H1 (cell line): Measurements from ENCODE around the gene DCHS1. TPM values are rescaled to one million over a fixed set of nuclear protein-coding genes. Genes with fewer than 3 reads are reported as not detected.

Experiments used
- CTCF ChIA-PET: fragments of 300-600 bp; sonication (Branson Sonifier 250); formaldehyde crosslinking; loops from one replicate; lab custom pipeline; 2021; ENCODE audit not compliant: partially characterized antibody; lab: Charles Lee
- POLR2A ChIA-PET: fragments of 300-600 bp; sonication (Branson Sonifier 250); formaldehyde crosslinking; loops from one replicate; lab custom pipeline; 2021; ENCODE audit warnings: inconsistent platforms; ENCODE audit not compliant: partially characterized antibody; lab: Charles Lee
- DNase-seq, 2 experiments: peaks; one replicate each; pipeline versions ENCODE4 v3.0.0 to v3.0.0-alpha.2; 2010 to 2022; ENCODE audit warnings: low spot score in 2 of 2, low read depth in 1 of 2, mixed read lengths in 1 of 2
- FAIRE-seq: peaks from 2 replicates; lab custom pipeline; 2011; peaks lifted over from hg19 to GRCh38; lab: Jason Lieb, UNC
- H2AFZ ChIP-seq: 2 replicates; pipeline ENCODE4 v1.8.1; 2012; ENCODE audit warnings: low read length, inconsistent platforms
- H2AK5ac ChIP-seq: 2 replicates; pipeline ENCODE4 v1.6.1; 2013; ENCODE audit warnings: low read depth, low read length
- H2BK120ac ChIP-seq: replicated peaks from 2 replicates; pipeline ENCODE3; 2013; ENCODE audit warnings: low read depth, low read length, inconsistent platforms
- H2BK12ac ChIP-seq: 2 replicates; pipeline ENCODE4 v1.6.1; 2013; ENCODE audit warnings: low read depth, low read length
- H2BK15ac ChIP-seq: 2 replicates; pipeline ENCODE4 v1.6.1; 2013; ENCODE audit warnings: low read length
- H2BK20ac ChIP-seq: 2 replicates; pipeline ENCODE4 v1.6.1; 2013; ENCODE audit warnings: low read length
- H2BK5ac ChIP-seq: 2 replicates; pipeline ENCODE4 v1.6.1; 2013; ENCODE audit warnings: low read depth, low read length
- H3K14ac ChIP-seq: 2 replicates; pipeline ENCODE4 v1.6.1; 2013; ENCODE audit warnings: inconsistent platforms; ENCODE audit not compliant: insufficient read length
- H3K18ac ChIP-seq: 2 replicates; pipeline ENCODE4 v1.6.1; 2013; ENCODE audit warnings: low read length; ENCODE audit errors: extremely low read depth
- H3K23ac ChIP-seq: 2 replicates; pipeline ENCODE4 v1.6.1; 2013; ENCODE audit warnings: inconsistent platforms; ENCODE audit not compliant: insufficient read length
- H3K23me2 ChIP-seq: 2 replicates; pipeline ENCODE4 v1.6.1; 2013; ENCODE audit warnings: low read depth, low read length
- H3K27ac ChIP-seq: 2 replicates; pipeline ENCODE4 v1.6.1; 2011; ENCODE audit warnings: low read depth, low read length, inconsistent platforms
- H3K27me3 ChIP-seq, 4 experiments: replicated peaks in 1 of 4; 1 replicate in 1 of 4; 2 replicates in 3 of 4; pipeline versions ENCODE4 v1.6.1 to v1.8.1; 2011 to 2013; ENCODE audit warnings: low read length in 3 of 4, mild to moderate bottlenecking in 3 of 4, inconsistent platforms in 2 of 4, mixed read lengths in 2 of 4, moderate library complexity in 1 of 4; ENCODE audit not compliant: control insufficient read depth in 3 of 4, insufficient read depth in 3 of 4; ENCODE audit errors: extremely low read depth in 1 of 4
- H3K36me3 ChIP-seq, 4 experiments: 2 replicates each; pipeline versions ENCODE4 v1.6.1 to v1.8.1; 2011 to 2013; ENCODE audit warnings: mild to moderate bottlenecking in 4 of 4, low read length in 3 of 4, moderate library complexity in 2 of 4, control low read depth in 1 of 4, inconsistent platforms in 1 of 4; ENCODE audit not compliant: insufficient read depth in 4 of 4, control insufficient read depth in 2 of 4
- H3K4ac ChIP-seq: replicated peaks from 2 replicates; pipeline ENCODE3; 2013; ENCODE audit warnings: low read length, low read depth, mixed read lengths, inconsistent platforms; ENCODE audit not compliant: insufficient read length
- H3K4me1 ChIP-seq, 4 experiments: replicated peaks in 1 of 4; 1 replicate in 1 of 4; 2 replicates in 3 of 4; pipeline versions ENCODE4 v1.6.1 to v1.8.1; 2011 to 2013; ENCODE audit warnings: low read length in 3 of 4, inconsistent platforms in 2 of 4, mixed read lengths in 1 of 4; ENCODE audit not compliant: insufficient read depth in 4 of 4, control insufficient read depth in 3 of 4
- H3K4me2 ChIP-seq, 2 experiments: 2 replicates each; pipeline versions ENCODE4 v1.6.1 to v1.8.1; 2011 to 2013; ENCODE audit warnings: low read depth in 2 of 2, low read length in 2 of 2, control low read depth in 1 of 2, inconsistent platforms in 1 of 2, mild to moderate bottlenecking in 1 of 2; ENCODE audit not compliant: insufficient read depth in 1 of 2
- H3K4me3 ChIP-seq, 4 experiments: fragments of 200-600, 300-600 bp in 1 of 4; sonication (generic), shearing (Covaris generic), sonication (Bioruptor Twin) in 1 of 4; 2 replicates each; pipeline versions ENCODE4 v1.5.1 to v1.8.1; 2011 to 2016; ENCODE audit warnings: low read length in 4 of 4, low read depth in 3 of 4, control low read depth in 2 of 4, inconsistent platforms in 2 of 4, mild to moderate bottlenecking in 2 of 4, mixed read lengths in 1 of 4, moderate library complexity in 1 of 4; ENCODE audit not compliant: insufficient read depth in 2 of 4; ENCODE audit errors: extremely low read depth in 1 of 4
- H3K56ac ChIP-seq: replicated peaks from 2 replicates; pipeline ENCODE3; 2013; ENCODE audit warnings: low read depth, mild to moderate bottlenecking, mixed read lengths, low read length, inconsistent platforms; ENCODE audit not compliant: insufficient read length
- H3K79me1 ChIP-seq: 2 replicates; pipeline ENCODE4 v1.6.1; 2013; ENCODE audit warnings: low read depth, low read length, control low read depth
- H3K79me2 ChIP-seq, 2 experiments: 2 replicates each; pipeline versions ENCODE4 v1.6.1 to v1.8.1; 2012 to 2013; ENCODE audit warnings: low read length in 2 of 2, mild to moderate bottlenecking in 2 of 2, inconsistent platforms in 1 of 2; ENCODE audit not compliant: insufficient read depth in 2 of 2, control insufficient read depth in 1 of 2
- H3K9ac ChIP-seq, 4 experiments: replicated peaks in 1 of 4; 1 replicate in 1 of 4; 2 replicates in 3 of 4; pipeline versions ENCODE4 v1.6.1 to v1.8.1; 2011 to 2013; ENCODE audit warnings: low read depth in 3 of 4, low read length in 3 of 4, control low read depth in 2 of 4, mild to moderate bottlenecking in 2 of 4, moderate library complexity in 2 of 4, inconsistent platforms in 1 of 4; ENCODE audit errors: extremely low read depth in 1 of 4
- H3K9me3 ChIP-seq, 2 experiments: 2 replicates each; pipeline versions ENCODE4 v1.6.1 to v1.8.1; 2012 to 2013; ENCODE audit warnings: mild to moderate bottlenecking in 2 of 2, moderate library complexity in 2 of 2, control low read depth in 1 of 2, inconsistent platforms in 1 of 2, low read depth in 1 of 2, low read length in 1 of 2, mixed read lengths in 1 of 2; ENCODE audit not compliant: insufficient read depth in 2 of 2
- H4K20me1 ChIP-seq, 2 experiments: replicated peaks in 1 of 2; 2 replicates each; pipeline versions ENCODE3 to v1.8.1; 2011 to 2013; ENCODE audit warnings: inconsistent platforms in 2 of 2, low read length in 2 of 2, mild to moderate bottlenecking in 1 of 2; ENCODE audit not compliant: insufficient read depth in 2 of 2, control insufficient read depth in 1 of 2
- H4K5ac ChIP-seq: 2 replicates; pipeline ENCODE4 v1.6.1; 2013; ENCODE audit warnings: low read length, low read depth, mixed read lengths, inconsistent platforms; ENCODE audit not compliant: insufficient read length
- H4K8ac ChIP-seq: 2 replicates; pipeline ENCODE4 v1.8.0; 2013; ENCODE audit warnings: mild to moderate bottlenecking, moderate library complexity, low read length, inconsistent platforms; ENCODE audit not compliant: insufficient read depth; ENCODE audit errors: extremely low read depth
- H4K91ac ChIP-seq: replicated peaks from 2 replicates; pipeline ENCODE3; 2013; ENCODE audit warnings: low read length, mixed read lengths, inconsistent platforms; ENCODE audit not compliant: insufficient read length
- CBX5 ChIP-seq: fragments of 300-800, 300-1000 bp; sonication (generic); IDR thresholded peaks from 2 replicates; pipeline ENCODE4 v1.7.1; 2016; ENCODE audit warnings: antibody characterized with exemption, low read length, low read depth
- CBX8 ChIP-seq: fragments of 300-800, 300-1000 bp; sonication (generic); IDR thresholded peaks from 2 replicates; pipeline ENCODE4 v1.7.1; 2016; ENCODE audit warnings: low read depth, low read length, borderline replicate concordance
- EZH2 ChIP-seq: fragments of 200-600 bp; sonication (generic); IDR thresholded peaks from 2 replicates; pipeline ENCODE4 v1.7.1; 2012; ENCODE audit warnings: low read depth, mild to moderate bottlenecking, moderate library complexity, low read length, inconsistent platforms; ENCODE audit not compliant: severe bottlenecking
- MAFK ChIP-seq: IDR thresholded peaks from 2 replicates; pipeline ENCODE4 v1.6.1; 2012; ENCODE audit warnings: low read depth, mild to moderate bottlenecking, improper control_type of control experiment, low read length
- PHF8 ChIP-seq: fragments of 200-600 bp; sonication (generic); conservative IDR thresholded peaks from 2 replicates; pipeline ENCODE4 v1.7.1; 2012; ENCODE audit warnings: low read depth, mild to moderate bottlenecking, inconsistent platforms, low read length, moderate library complexity
- POLR2AphosphoS5 ChIP-seq: IDR thresholded peaks from 2 replicates; pipeline ENCODE4 v1.6.1; 2011; ENCODE audit warnings: low read depth, low read length
- SAP30 ChIP-seq: fragments of 300-600 bp; sonication (generic); IDR thresholded peaks from 2 replicates; pipeline ENCODE4 v1.7.1; 2012; ENCODE audit warnings: low read length, moderate library complexity, mild to moderate bottlenecking, inconsistent platforms; ENCODE audit not compliant: insufficient read depth, insufficient replicate concordance
- SIRT6 ChIP-seq: IDR thresholded peaks from one replicate; pipeline ENCODE4 v1.7.1; 2012; ENCODE audit warnings: low read length, inconsistent platforms
- SIX5 ChIP-seq: IDR thresholded peaks from 2 replicates; pipeline ENCODE4 v1.6.1; 2011; ENCODE audit warnings: mild to moderate bottlenecking, low read depth, low read length
- TAF7 ChIP-seq: optimal IDR thresholded peaks from 2 replicates; pipeline ENCODE3; 2011; ENCODE audit warnings: low read depth, mild to moderate bottlenecking, inconsistent platforms, low read length, moderate library complexity, borderline replicate concordance
- TCF12 ChIP-seq: IDR thresholded peaks from 2 replicates; pipeline ENCODE4 v1.6.1; 2011; ENCODE audit warnings: low read depth, mild to moderate bottlenecking, low read length
- USF2 ChIP-seq: IDR thresholded peaks from 2 replicates; pipeline ENCODE4 v1.6.1; 2011; ENCODE audit warnings: low read length, improper control_type of control experiment
- WGBS, 2 experiments: shearing (Covaris generic) in 1 of 2; methylation state at CpG; one replicate each; pipeline versions ENCODE4 v1.1.6 to v1.1.7; 2013 to 2015; ENCODE audit warnings: low lambda C conversion rate in 2 of 2, mixed read lengths in 2 of 2, inconsistent platforms in 1 of 2, low coverage in 1 of 2, missing lambda C conversion rate in 1 of 2; ENCODE audit not compliant: insufficient replicate concordance in 2 of 2, insufficient coverage in 1 of 2, insufficient read length in 1 of 2; ENCODE audit errors: extremely low coverage in 1 of 2, missing lambda C conversion rate in 1 of 2; 5-methylcytosine and 5-hydroxymethylcytosine counted together
- polyA plus RNA-seq, 7 experiments: library from polyadenylated mRNA; depleted of rRNA in 3 of 7; stranded (reverse) in 5 of 7; unstranded in 2 of 7; fragments of >200 nt in 5 of 7; fragments of 200-250 nt in 2 of 7; gene quantifications; 1 replicate in 5 of 7; 2 replicates in 1 of 7; 4 replicates in 1 of 7; pipeline versions ENCODE4 v1.2.1 to v1.2.3, GENCODE V29; 2011 to 2013; ENCODE audit warnings: missing spikeins in 2 of 7, mixed read lengths in 2 of 7
- total RNA-seq: library from RNA; stranded (reverse); fragmentation: NEBNext Ultra II Directional; extraction: Animal tissue kit (Norgen Biotek cat#: 25700); gene quantifications from 2 replicates; pipeline ENCODE4 v1.2.1, GENCODE V29; 2021

The DCHS1 gene
- total and polyA plus RNA-seq, 2 of the 8 experiments (the other 6 are each of a cell fraction or from before 2014, with no cell fraction given), result 8.2 to 10.5 TPM

- Histone ChIP-seq H2AK5ac (no peak overlapping the region), H4K91ac (no peak overlapping the region), H3K27ac (no peak overlapping the region), H3K14ac (no peak overlapping the region), H3K4me1 (peaks cover 0 to 6% (median 2%) of the 10 kb centered on the region in 4 experiments; a peak in 3 of 7 replicates), H3K27me3 (peaks cover 12 to 27% (median 23%) of the 10 kb centered on the region in 4 experiments), H3K23ac (no peak overlapping the region), H2BK15ac (no peak overlapping the region), H3K4me3 (no peak overlapping the region), H3K4ac (no peak overlapping the region), H3K4me2 (no peak overlapping the region), H3K18ac (no peak overlapping the region), H2BK120ac (no peak overlapping the region), H3K79me2 (no peaks in the 10 kb centered on the region), H3K79me1 (no peaks in the 10 kb centered on the region; the same call in none of the 2 replicates), H4K5ac (no peak overlapping the region), H4K20me1 (peaks cover 4% of the 10 kb centered on the region in 2 experiments), H3K23me2 (peaks cover 12% of the 10 kb centered on the region), H4K8ac (no peak overlapping the region), H2BK12ac (no peak overlapping the region), H2BK5ac (no peak overlapping the region), H2AFZ (no peak overlapping the region), H3K56ac (no peak overlapping the region), H3K9ac (no peak overlapping the region), H3K36me3 (peaks cover 0 to 3% (median 1%) of the 10 kb centered on the region in 4 experiments; a peak in 3 of 8 replicates), H3K9me3 (no peaks in the 10 kb centered on the region), H2BK20ac (no peak overlapping the region)
- CTCF ChIA-PET, result interaction anchor here (0.7 to 1.3 kb wide), 3 partner anchors 13 to 80 kb away, joined by 3 read pairs; no protein-coding TSS in a partner anchor
- DNase-seq (no peak), FAIRE-seq (no peak)
- POLR2A ChIA-PET, result interaction anchor here (1.5 kb wide), 1 partner anchor 15 kb away, joined by 8 read pairs; the partner anchor contains the start of gene TAF10
- 96% methylated on average over 17 of the region's 17 CpGs; no CpG with 5 or more reads in 1 of the 2 experiments for WGBS, 2 experiments
- TF ChIP-seq TAF7 (no peak), MAFK (no peak), USF2 (no peak), CBX8 (no peak), SIX5 (no peak), TCF12 (no peak), SIRT6 (no peak), EZH2 (no peak), CBX5 (no peak), POLR2AphosphoS5 (no peak), SAP30 (no peak), PHF8 (no peak)
Measured at GRCh38 chr11:6625832-6626420, 29.7 kb downstream of the DCHS1 start.
